HG02610 (cell line): ENCODE measurements around the gene IDI1.
A peak's percentile ranks its signal among the peaks of the same experiment; 100 is the strongest.
"Not testable (repeated sequence)": the region's sequence is repeated elsewhere in the genome, so short reads cannot be mapped to it uniquely, and the experiment has no call there.

Experiments used
- ATAC-seq: cut with Tn5 transposase; IDR thresholded peaks from one replicate; pipeline ENCODE4 v1.9.1; 2021; ENCODE audit warnings: mild to moderate bottlenecking, moderate library complexity; ENCODE audit not compliant: unreplicated experiment

The IDI1 gene

DNA sequence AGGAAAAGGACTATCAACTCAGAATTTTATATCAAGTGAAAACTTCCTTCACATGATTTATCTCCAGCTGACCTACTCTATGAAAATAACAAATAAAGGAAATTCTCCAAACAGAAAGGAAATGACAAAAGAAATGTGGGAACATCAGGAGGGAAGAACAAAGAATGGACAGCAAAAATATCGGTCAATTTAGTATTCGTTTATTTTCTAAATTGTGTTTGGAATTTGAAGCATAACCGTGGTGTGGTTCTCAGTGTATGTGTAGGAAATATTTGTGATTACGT lies 16.0 kb upstream of the IDI1 start:
- ATAC-seq: no peak

- ATAC-seq: no peak
These were observed 14.4 kb upstream of the IDI1 start for GRCh38 chr10:1063232-1063865.

DNA sequence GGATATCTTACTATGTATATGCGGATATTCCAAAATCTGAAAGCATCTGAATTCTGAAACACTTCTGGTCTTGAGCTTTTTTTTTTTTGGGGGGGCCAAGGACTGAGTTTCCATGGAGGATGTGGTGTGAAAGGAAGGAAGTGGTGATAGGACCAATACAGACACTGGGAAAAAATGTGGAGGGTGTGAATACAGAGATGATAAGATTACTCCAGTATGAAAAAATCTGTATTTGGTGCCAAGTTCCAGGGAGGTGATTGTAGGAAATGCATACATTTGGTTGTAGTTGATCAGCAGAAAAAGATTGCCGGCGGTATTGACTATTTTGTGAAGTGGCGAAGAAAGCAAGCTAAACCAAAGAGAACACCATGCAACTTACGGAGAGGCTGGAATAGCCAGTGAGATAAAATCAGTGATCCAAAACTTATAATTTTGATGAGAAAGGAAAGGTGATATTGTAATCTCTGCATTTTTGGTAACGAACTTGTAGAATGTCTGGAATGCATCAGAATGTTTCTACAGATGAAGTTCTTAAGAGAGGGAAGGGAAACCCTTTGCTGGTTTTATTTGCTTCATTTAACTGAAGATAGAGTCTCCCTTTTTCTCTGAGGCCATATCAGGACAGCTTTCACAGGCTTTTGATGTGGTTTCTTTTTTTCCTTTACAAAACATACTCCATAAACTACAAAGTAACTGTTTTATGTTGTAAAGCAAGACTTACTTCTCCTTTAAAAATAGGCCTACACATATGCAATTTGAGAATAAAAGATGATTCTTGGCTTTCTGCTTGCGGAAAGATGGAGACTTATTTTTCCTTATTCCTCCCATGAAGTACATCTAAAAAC lies 13.2 kb upstream of the IDI1 start:
- ATAC-seq: no peak

DNA sequence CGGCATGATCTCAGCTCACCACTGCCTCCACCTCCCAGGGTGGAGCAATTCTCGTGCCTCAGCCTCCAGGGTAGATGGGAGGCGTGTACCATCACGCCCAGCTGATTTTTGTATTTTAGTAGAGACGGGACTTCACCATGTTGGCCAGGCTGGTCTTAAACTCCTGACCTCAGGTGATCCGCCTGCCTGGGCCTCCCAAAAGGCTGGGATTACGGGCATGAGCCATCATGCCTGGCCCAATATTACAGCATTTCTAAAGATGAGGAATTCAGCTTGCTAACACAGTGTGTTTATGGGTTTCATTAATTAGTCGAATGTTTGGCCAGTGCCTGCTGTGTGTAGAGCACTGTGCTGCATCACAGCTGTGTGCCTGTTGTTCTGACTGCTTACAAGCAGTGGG lies 11.0 kb upstream of the IDI1 start:
- no peak for ATAC-seq

DNA sequence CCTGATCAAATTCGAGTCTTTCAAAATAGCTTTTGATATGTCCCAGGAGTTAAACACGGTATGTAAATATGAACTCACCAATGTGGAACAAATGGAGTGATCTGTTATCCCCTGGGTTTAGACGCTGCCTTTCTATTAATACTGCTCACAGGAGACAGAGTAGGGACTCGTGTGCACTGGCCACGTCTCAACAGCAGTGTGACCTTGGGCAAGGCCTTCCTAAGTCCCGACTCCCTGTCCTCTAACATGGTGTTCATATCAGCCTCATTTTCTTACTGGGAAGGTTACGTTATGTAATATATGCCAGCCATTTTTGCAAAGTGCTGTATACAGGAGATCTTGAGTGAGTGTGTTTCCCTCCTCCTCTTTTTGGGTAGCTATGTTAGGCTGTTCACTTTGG lies 9.1 kb upstream of the IDI1 start:
- ATAC-seq: no peak

- no peak for ATAC-seq
These were observed 8.3 kb upstream of the IDI1 start for GRCh38 chr10:1057106-1057657.

GRCh38 chr10:1056326-1057105 lies 7.6 kb upstream of the IDI1 start, which contains the start of gene WDR37:
Gene WDR37, plus strand, starts transcription at chr10:1056385. Its CDS starts 15,771 bp downstream, at chr10:1072156.
- peak; percentile 89 for ATAC-seq

GRCh38 chr10:1054684-1055083 lies 5.8 kb upstream of the IDI1 start:
- no peak for ATAC-seq

GRCh38 chr10:1050554-1050953 lies 1.6 kb upstream of the IDI1 start:
- no peak for ATAC-seq

DNA sequence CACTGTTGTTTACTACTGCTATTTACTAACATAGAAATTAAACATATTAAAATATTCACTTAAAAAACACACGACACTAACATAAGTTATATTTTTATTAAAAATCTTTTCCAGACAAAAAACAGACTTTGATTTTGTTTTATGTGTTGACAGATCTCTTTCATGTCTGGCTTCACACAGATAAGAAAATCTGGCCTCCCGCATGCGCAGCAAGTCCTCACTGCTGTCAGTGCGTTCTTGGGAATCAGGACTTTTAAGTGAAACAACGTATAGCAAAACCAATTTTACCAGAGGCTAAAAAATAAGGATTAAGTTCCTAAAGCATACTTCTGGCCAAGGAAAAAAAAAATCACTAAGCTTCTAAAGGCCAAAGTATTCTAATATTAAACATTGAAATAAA lies 1.2 kb upstream of the IDI1 start:
- ATAC-seq: no peak

GRCh38 chr10:1049425-1049958 lies 573 bp upstream of the IDI1 start:
- no peak for ATAC-seq

DNA sequence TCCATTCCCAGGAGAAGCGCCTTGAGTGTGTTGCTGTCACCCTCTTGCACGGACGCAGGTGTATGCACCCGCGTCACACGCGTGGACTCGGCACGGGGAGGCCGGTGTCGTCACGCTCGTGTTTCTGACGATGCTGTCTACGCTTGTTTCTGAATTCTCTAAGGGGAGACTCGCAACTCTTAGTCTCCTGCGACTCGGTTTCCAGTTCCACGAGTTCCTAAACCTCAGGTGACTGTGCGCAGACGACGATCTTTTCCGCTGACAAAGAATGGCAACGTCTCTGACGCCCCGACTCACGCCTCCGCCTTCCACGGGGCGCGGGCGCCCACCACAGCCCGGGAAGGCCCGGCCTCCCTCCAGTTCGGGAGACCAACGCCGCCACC lies 579 bp downstream of the IDI1 start:
- no peak for ATAC-seq

DNA sequence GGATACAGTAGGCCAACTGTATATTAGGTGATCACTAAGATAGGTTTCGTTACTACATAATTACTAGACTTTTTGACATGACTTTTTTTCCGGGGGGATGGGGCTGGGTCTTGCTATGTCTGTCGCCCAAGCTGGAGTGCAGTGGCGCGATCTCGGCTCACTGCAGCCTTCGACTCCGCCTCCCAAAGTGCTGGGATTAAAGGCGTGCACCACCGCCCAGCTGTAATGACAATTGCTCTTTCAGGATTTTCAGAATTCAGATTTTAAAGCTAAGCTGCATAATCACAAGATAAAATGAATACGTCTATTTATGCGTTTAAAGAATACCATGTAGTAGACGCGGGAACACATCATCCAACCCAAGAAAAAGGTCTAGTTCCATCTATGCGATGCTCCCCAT lies 982 bp downstream of the IDI1 start:
- ATAC-seq: no peak

DNA sequence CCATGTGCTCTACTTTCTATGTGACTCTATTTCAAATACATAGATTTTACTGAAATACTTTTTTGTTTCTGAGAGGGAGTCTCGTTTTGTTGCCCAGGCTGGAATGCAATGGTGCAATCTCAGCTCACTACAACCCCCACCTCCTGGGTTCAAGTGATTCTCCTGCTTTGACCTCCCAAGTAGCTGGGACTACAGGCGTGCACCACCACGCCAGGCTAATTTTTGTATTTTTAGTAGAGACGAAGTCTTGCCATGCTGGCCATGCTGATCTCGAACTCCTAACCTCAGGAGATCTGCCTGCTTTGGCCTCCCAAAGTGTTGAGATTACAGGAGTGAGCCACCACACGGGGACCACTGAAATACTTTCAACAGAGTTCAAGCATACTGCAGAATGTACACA lies 3.5 kb downstream of the IDI1 start:
- no peak for ATAC-seq

- no peak for ATAC-seq
These were observed 4.0 kb downstream of the IDI1 start for GRCh38 chr10:1044964-1045363.

DNA sequence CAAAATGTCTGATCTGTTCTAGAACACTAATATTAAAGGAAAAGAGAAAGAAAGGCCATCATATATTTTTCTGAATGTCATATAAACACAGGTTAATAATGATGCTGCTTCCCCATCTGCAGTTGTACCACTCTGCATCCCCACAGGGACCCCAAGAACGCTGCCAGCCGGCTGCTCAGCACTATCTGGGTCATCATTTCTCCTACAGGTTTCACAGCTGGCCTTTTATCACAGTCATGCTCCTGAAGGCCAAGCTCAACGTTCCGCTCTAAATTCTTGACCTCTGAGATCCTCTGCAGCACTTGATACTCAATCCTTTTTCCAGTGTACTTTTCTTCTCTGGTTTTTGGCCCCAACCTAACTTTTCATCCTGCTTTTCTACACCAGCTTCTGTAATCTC lies 4.8 kb downstream of the IDI1 start:
- ATAC-seq: no peak

DNA sequence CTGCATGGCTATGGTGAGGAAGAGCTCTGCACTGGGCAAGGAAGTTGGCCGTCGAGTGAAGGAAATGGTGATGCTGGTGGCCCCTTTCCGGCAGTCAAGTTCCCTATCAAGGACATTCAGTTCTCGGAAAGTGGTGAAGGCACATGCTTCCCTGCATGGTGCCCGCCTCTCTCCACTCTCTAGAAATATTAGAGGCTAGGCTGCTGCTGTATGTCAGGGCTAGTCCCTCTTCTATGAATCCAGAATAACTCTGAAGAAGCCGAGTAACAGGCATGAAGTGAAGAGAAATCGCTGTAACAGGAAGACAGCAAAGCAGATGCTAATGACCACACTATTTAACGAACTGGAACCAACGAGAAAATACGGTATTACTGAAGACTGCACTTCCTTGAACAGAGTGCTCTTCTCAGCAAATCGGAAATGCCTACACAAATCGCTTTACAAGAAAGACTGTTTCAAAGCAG lies 5.4 kb downstream of the IDI1 start:
- peak; percentile 61 for ATAC-seq

- no peak for ATAC-seq
These were observed 7.4 kb downstream of the IDI1 start for GRCh38 chr10:1041514-1041913.

- ATAC-seq: no peak
These were observed 8.8 kb downstream of the IDI1 start for GRCh38 chr10:1040133-1040532.

DNA sequence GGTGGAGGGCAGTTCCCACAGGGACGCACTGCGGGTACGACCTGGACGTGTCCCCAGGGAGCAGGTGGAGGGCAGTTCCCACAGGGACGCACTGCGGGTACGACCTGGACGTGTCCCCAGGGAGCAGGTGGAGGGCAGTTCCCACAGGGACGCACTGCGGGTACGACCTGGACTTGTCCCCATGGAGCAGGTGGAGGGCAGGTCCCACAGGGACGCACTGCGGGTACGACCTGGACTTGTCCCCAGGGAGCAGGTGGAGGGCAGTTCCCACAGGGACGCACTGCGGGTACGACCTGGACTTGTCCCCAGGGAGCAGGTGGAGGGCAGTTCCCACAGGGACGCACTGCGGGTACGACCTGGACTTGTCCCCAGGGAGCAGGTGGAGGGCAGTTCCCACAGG lies 10.2 kb downstream of the IDI1 start:
- ATAC-seq: not testable (repeated sequence)

DNA sequence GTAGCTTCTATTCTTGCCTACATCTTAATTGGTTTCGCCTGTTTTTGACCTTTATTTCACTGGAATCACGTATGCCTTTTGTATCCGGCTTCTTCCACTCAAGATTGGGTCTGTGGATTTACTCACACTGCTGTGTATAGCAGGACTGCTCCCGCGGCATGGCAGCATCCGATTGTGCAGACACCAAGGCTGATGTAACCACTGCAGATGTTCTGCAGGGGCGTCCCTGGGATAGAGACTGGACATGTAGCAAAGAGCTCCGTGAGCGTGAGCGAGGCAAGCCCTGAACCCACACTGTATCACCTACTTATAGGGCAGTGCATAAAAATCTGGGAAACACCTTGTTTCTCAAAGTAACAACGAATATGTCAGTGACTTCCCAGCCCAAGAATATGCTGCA lies 11.8 kb downstream of the IDI1 start:
- no peak for ATAC-seq
